CD4-positive, alpha-beta T cell treated with Interleukin-15 for 4 hours (primary cell): ENCODE results near the gene LINGO3.

Experiments
- DNase-seq: peaks from one replicate; pipeline ENCODE4 v3.0.0-alpha.2; 2020; ENCODE audit warnings: low spot score

LINGO3 gene

GRCh38 chr19:2306281-2306806 lies 1.6 kb downstream of the LINGO3 start:
- DNase-seq = no peak

GRCh38 chr19:2305452-2306280 lies 2.3 kb downstream of the LINGO3 start:
- no peak for DNase-seq

GRCh38 chr19:2303211-2303798 lies 4.6 kb downstream of the LINGO3 start:
- DNase-seq = no peak

GRCh38 chr19:2302319-2303210 lies 5.4 kb downstream of the LINGO3 start:
- no peak for DNase-seq

- no peak for DNase-seq
These were observed 7.4 kb downstream of the LINGO3 start for GRCh38 chr19:2300533-2300932.

GRCh38 chr19:2296141-2296540 lies 11.8 kb downstream of the LINGO3 start:
- DNase-seq = no peak

GRCh38 chr19:2294687-2295335 lies 13.1 kb downstream of the LINGO3 start:
- no peak for DNase-seq

GRCh38 chr19:2291185-2291751 lies 16.7 kb downstream of the LINGO3 start:
- no peak for DNase-seq

- no peak for DNase-seq
These were observed 17.3 kb downstream of the LINGO3 start for GRCh38 chr19:2290441-2291184.

GRCh38 chr19:2289714-2290435 lies 18.1 kb downstream of the LINGO3 start:
- peak; percentile 38 for DNase-seq

- DNase-seq = no peak
These were observed 18.9 kb downstream of the LINGO3 start for GRCh38 chr19:2288818-2289713.

- DNase-seq = no peak
These were observed 19.6 kb downstream of the LINGO3 start for GRCh38 chr19:2288338-2288817.

- DNase-seq = no peak
These were observed 20.2 kb downstream of the LINGO3 start for GRCh38 chr19:2287585-2288337.

- DNase-seq = no peak
These were observed 21.4 kb downstream of the LINGO3 start for GRCh38 chr19:2286402-2287140.

- DNase-seq = no peak
These were observed 24.0 kb downstream of the LINGO3 start for GRCh38 chr19:2283835-2284507.

GRCh38 chr19:2282862-2283237 lies 25.1 kb downstream of the LINGO3 start:
- no peak for DNase-seq
